GM06990 (cell line): ENCODE measurements around the gene XYLT2.

Experiments used
- DNase-seq: peaks from one replicate; pipeline ENCODE4 v3.0.0-alpha.2; 2011; ENCODE audit not compliant: insufficient read length; ENCODE audit errors: extremely low read depth
- H3K27me3 ChIP-seq: replicated peaks from 2 replicates; pipeline ENCODE4 v1.6.0; 2011; ENCODE audit warnings: low read length; ENCODE audit not compliant: control insufficient read depth, insufficient read depth
- H3K36me3 ChIP-seq: 2 replicates; pipeline ENCODE4 v1.5.1; 2011; ENCODE audit warnings: low read length; ENCODE audit not compliant: control insufficient read depth, insufficient read depth
- H3K4me3 ChIP-seq: replicated peaks from 2 replicates; pipeline ENCODE4 v1.5.1; 2011; ENCODE audit warnings: low read depth, mild to moderate bottlenecking, control low read depth, low read length
- TF ChIP-seq, protein P1 (sequence below): IDR thresholded peaks from 2 replicates; pipeline ENCODE4 v1.5.1; 2011; ENCODE audit warnings: low read length, control low read depth, mild to moderate bottlenecking, inconsistent platforms; ENCODE audit not compliant: insufficient read depth, poor library complexity, severe bottlenecking

Gene XYLT2

DNA sequence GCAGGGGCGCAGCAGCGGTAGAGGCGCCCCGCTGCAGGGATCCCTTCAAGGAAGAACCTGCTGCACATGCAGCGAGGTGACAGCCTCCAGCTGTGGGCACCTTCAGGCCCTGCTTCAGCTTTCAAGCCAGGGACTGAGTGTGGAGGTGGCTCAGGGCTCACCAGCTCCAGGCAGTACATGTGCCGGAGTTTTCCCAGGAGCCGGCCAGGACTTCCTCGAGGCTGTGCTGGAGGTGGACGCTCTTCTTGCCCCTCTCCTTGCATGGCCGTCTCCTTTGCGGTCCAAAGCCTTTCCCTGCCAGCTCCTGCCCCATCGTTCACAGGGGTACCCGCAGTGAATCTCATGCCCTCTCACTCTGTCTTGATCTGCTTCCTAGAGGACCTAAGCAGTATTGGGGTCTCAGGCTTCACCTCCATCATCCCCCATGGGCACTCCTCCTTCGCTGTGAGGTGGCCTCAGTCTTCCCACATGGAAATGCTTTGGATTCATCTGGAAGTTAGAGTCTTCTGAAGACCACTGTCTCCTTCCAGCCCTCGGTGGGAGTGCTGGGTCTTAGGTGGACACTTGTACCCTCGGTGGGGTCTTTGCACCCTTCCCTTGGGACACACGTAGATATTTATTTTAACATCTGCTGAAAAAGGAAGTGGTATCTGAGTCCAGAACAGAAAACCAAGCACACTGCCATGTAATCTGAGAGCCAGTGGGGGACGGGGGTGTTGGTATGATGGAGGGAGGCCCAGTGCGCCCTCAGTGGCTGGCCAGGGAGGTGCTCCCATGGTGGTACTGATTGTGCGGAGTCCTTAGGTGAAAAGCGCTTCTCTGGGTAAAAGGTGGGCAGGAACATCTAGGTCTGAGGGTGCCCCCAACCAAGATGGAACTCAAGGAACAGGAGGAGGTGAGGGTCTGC is 7.0 kb downstream of the XYLT2 start:
- DNase-seq, result no peak
- TF ChIP-seq, protein P1, sequence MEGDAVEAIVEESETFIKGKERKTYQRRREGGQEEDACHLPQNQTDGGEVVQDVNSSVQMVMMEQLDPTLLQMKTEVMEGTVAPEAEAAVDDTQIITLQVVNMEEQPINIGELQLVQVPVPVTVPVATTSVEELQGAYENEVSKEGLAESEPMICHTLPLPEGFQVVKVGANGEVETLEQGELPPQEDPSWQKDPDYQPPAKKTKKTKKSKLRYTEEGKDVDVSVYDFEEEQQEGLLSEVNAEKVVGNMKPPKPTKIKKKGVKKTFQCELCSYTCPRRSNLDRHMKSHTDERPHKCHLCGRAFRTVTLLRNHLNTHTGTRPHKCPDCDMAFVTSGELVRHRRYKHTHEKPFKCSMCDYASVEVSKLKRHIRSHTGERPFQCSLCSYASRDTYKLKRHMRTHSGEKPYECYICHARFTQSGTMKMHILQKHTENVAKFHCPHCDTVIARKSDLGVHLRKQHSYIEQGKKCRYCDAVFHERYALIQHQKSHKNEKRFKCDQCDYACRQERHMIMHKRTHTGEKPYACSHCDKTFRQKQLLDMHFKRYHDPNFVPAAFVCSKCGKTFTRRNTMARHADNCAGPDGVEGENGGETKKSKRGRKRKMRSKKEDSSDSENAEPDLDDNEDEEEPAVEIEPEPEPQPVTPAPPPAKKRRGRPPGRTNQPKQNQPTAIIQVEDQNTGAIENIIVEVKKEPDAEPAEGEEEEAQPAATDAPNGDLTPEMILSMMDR, result no peak
- peaks cover 24% of the 10 kb centered on the region for H3K36me3 ChIP-seq
- H3K27me3 ChIP-seq, result no peaks in the 10 kb centered on the region
- no peak overlapping the region for H3K4me3 ChIP-seq

DNA sequence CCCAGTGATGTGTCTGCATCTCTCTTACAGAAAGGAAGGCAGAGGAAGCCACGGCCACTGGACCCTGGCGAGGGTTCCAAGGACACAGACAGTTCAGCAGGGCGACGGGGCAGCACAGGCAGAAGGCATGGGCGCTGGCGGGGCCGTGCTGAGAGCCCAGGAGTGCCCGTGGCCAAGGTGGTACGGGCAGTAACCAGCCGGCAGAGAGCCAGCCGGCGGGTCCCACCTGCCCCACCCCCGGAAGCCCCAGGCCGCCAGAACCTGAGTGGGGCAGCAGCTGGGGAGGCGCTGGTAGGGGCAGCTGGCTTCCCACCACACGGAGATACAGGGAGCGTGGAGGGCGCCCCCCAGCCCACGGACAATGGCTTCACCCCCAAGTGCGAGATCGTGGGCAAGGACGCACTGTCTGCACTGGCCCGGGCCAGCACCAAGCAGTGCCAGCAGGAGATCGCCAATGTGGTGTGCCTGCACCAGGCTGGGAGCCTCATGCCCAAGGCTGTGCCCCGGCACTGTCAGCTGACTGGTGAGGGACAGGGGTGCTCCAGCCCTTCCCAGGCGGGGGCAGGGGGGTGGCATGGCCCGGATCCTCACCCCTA is 7.8 kb downstream of the XYLT2 start:
- TF ChIP-seq, protein P1, result no peak
- no peak overlapping the region for H3K4me3 ChIP-seq
- H3K36me3 ChIP-seq, result peaks cover 26% of the 10 kb centered on the region
- H3K27me3 ChIP-seq, result no peaks in the 10 kb centered on the region
- no peak for DNase-seq

DNA sequence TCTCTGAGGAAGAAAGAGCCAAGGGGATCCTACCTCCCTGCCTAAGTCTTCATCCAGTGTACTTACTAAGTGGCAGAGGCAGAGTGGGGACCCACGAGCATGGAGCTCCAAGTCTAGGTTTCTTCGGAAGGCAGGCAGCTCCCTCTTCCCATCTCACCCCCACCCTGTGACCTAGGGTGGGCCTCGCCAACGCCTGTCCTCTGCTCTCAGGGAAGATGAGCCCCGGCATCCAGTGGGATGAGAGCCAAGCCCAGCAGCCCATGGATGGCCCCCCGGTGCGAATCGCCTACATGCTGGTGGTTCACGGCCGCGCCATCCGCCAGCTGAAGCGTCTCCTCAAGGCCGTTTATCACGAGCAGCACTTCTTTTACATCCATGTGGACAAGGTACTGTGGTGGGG is 8.3 kb downstream of the XYLT2 start:
- peaks cover 26% of the 10 kb centered on the region for H3K36me3 ChIP-seq
- H3K27me3 ChIP-seq, result no peaks in the 10 kb centered on the region
- no peak for DNase-seq
- TF ChIP-seq, protein P1, result no peak
- H3K4me3 ChIP-seq, result no peak overlapping the region

DNA sequence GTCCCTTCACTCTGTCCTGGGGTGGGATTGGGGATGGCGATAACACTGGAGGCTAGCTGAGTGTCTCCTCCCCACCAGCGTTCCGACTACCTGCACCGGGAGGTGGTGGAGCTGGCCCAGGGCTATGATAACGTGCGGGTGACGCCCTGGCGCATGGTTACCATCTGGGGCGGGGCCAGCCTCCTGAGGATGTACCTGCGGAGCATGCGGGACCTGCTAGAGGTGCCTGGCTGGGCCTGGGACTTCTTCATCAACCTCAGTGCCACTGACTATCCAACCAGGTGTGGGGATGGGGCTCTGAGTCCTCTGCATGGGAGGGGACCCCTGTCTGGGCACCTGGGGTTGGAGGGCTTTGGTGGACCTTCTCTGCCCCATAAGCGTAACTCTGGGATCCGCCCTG is 8.8 kb downstream of the XYLT2 start:
- Histone ChIP-seq H3K36me3 (peaks cover 29% of the 10 kb centered on the region), H3K4me3 (no peak overlapping the region), H3K27me3 (no peaks in the 10 kb centered on the region)
- TF ChIP-seq, protein P1, result no peak
- no peak for DNase-seq

DNA sequence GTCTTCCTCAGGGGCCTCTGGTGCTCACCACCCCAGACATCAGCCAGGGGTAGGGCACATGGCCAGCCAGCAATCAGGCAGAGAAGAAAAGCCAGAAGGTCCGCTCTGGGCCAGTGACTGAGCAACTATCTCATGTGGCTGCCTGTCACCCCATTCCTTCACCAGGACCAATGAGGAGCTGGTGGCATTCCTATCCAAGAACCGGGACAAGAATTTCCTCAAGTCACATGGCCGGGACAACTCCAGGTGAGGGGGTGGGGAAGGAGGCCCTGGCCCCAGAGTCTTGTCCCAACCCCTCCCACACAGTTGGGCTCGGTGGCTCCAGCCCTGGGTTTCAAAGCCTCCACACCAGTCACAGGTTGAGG is 9.4 kb downstream of the XYLT2 start:
- Histone ChIP-seq H3K27me3 (no peaks in the 10 kb centered on the region), H3K4me3 (no peak overlapping the region), H3K36me3 (peaks cover 29% of the 10 kb centered on the region)
- TF ChIP-seq, protein P1, result no peak
- no peak for DNase-seq
